ENCODE data around the gene NDUFB10.

Gene NDUFB10

DNA sequence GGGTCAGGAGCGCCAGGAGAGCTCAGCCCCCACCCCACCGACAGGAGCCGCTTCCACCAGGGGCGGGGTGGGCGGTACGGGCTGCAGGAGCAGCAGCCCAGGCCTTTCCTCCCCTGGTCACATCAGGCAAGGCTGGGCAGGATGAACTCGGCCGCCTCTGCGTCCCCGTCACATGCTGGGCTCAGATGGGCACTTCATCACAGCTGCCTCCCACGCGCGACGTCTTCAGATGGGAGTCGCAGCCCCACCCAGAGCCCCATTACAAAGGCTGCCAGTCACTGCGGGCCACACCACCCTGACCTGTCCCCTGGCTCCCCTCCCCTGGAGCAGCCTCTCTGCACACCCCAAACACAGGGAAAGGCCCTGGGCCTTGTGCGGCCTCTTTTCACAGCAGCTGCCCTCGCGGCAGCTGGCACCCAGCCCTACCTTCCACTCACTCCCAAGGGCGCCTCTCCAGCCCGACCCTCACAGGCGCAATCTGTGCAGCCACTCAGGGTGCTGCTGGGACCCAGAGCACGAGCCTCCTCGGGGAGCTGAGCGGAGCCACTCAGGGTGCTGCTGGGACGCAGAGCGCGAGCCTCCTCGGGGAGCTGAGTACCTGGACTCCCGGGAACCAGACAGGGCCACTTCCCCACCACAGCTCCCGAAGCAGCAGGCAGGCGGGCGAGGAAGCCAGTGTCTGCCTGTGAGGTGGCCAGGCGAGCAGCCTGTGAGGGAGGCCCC lies 45.6 kb downstream of the NDUFB10 start:
- DNase-seq: no peak

DNA sequence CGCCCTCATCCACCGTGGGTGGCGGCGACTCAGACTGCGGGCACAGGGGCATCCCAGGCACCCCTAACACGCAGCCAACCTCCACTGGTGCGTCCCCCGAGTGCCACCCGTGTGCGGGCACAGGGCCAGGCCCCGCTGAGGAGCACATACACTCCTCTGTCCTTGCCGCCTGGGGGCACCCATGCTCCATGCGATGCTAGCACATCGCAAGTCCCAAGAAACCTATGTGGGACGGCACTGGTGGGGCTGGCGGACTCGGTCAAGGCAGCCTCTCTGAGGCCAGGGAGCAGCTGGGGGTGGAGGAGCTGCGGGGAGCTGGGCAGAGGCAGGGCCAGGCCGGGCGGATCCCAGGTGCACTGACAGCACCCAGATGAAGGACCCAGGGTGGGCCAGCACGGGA lies 46.3 kb downstream of the NDUFB10 start:
- no peak for DNase-seq

GRCh38 chr16:2006317-2006716 lies 47.0 kb downstream of the NDUFB10 start:
- DNase-seq: no peak

DNA sequence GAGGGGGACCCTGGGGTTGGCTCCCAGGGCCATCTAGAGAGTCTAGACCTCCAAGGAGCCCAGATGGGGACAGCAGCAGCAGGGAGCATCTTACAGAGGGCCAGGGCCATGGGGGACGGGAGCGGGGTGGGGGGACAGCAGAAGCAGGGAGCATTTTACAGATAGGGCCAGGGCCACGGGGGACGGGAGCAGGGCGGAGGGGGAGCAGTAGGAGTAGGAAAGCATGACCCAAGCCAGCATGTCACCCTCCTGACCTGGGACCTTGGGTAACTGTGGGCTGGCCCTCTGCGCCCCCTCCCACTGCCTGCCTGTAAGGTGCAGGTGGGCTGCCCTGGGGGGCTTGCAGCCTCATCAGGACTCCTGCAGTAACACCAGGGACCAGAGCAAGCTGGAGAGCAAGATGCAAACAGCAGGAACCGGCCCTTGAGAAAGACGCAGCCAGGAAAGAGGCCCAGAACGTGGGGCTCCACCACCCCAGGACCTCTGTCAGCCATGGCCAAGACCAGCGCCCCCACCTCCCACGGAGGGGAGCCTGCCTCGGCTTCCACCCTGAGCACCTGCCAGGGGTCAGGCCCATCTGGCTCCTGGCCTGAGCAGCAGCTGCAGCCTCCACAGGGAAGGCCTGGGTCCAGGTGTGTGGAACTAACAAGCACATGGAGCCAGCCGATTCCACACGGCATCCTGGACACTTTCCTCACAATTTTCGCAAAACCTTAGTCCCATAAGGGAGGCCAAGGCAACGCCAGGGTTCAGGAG lies 47.9 kb downstream of the NDUFB10 start:
- no peak for DNase-seq

GRCh38 chr16:2008009-2008526 lies 48.7 kb downstream of the NDUFB10 start:
- DNase-seq: no peak

GRCh38 chr16:2008631-2009163 lies 49.4 kb downstream of the NDUFB10 start:
- no peak for DNase-seq

GRCh38 chr16:2009164-2009711 lies 49.9 kb downstream of the NDUFB10 start:
- no peak for DNase-seq

- peak; percentile 88 for DNase-seq
Observed at GRCh38 chr16:2009791-2010510, 50.6 kb downstream of the NDUFB10 start, which contains the start of gene ZNF598. Gene ZNF598 (minus strand): TSS chr16:2009821.
